HepG2 (cell line): Measurements from ENCODE around the gene LCTL. TPM values are rescaled to one million over a fixed set of nuclear protein-coding genes. Genes with fewer than 3 reads are reported as not detected.

Source experiments
- ATAC-seq: fragments of 200-7000 bp; cut with Tn5 transposase; 3 replicates; pipeline ENCODE4 v1.9.1; 2020; ENCODE audit warnings: mild to moderate bottlenecking, moderate library complexity
- BruUV-seq: library from RNA; stranded (reverse); fragments of 400-500 nt; replicated peaks from 2 replicates; lab custom pipeline; 2021; lab: Mats Ljungman, UMichigan
- CTCF ChIA-PET: fragments of 300-600 bp; formaldehyde crosslinking; extraction: SDS; loops from one replicate; lab custom pipeline; 2021; ENCODE audit warnings: low total read pairs, inconsistent platforms, low intra/inter-chr PET ratio; lab: Yijun Ruan, JAX
- POLR2A ChIA-PET: fragments of 350-600 bp; sonication (Branson Sonifier 250); formaldehyde crosslinking; loops from one replicate; lab custom pipeline; 2020; ENCODE audit warnings: antibody characterized with exemption, inconsistent platforms; lab: Yijun Ruan, JAX
- DNase-seq: peaks from one replicate; pipeline ENCODE4 v3.0.0-alpha.2; 2015; ENCODE audit warnings: low spot score
- FAIRE-seq: peaks from 3 replicates; lab custom pipeline; 2011; peaks lifted over from hg19 to GRCh38; lab: Jason Lieb, UNC
- H2AFZ ChIP-seq: one replicate; pipeline ENCODE4 v1.6.1; 2011; ENCODE audit warnings: low read length, inconsistent platforms
- H3K27ac ChIP-seq: fragments of 300-600 bp; 3 replicates; pipeline ENCODE4 v1.8.0; 2011; ENCODE audit warnings: mixed run types, mild to moderate bottlenecking, mixed read lengths, low read length, inconsistent platforms; ENCODE audit not compliant: insufficient read depth; ENCODE audit errors: extremely low read length
- H3K27me3 ChIP-seq, 2 experiments: fragments of 200-600 bp in 1 of 2; 2 replicates in 1 of 2; 3 replicates in 1 of 2; pipeline versions ENCODE4 v1.6.0 to v1.8.0; 2011; ENCODE audit warnings: low read length in 2 of 2, mild to moderate bottlenecking in 2 of 2, moderate library complexity in 2 of 2, inconsistent platforms in 1 of 2; ENCODE audit not compliant: insufficient read depth in 2 of 2, control insufficient read depth in 1 of 2
- H3K36me3 ChIP-seq, 2 experiments: fragments of 200-600 bp in 1 of 2; replicated peaks in 1 of 2; 2 replicates in 1 of 2; 3 replicates in 1 of 2; pipeline versions ENCODE4 v1.5.1 to v1.8.0; 2011; ENCODE audit warnings: low read length in 2 of 2, inconsistent platforms in 1 of 2; ENCODE audit not compliant: insufficient read depth in 2 of 2, control insufficient read depth in 1 of 2
- H3K4me1 ChIP-seq: 2 replicates; pipeline ENCODE4 v1.5.1; 2012; ENCODE audit warnings: low read length, inconsistent platforms; ENCODE audit not compliant: insufficient read depth
- H3K4me2 ChIP-seq: 2 replicates; pipeline ENCODE4 v1.6.0; 2011; ENCODE audit warnings: low read depth, low read length, inconsistent platforms
- H3K4me3 ChIP-seq, 3 experiments: fragments of 200-600 bp in 1 of 3; sonication (generic), shearing (Covaris generic) in 1 of 3; replicated peaks in 1 of 3; 2 replicates each; pipeline ENCODE4 v1.5.1; 2011 to 2016; ENCODE audit warnings: low read length in 3 of 3, inconsistent platforms in 2 of 3, low read depth in 2 of 3, mild to moderate bottlenecking in 2 of 3, control low read depth in 1 of 3, mixed read lengths in 1 of 3; ENCODE audit not compliant: insufficient read depth in 1 of 3
- H3K79me2 ChIP-seq: one replicate; pipeline ENCODE4 v1.6.1; 2011; ENCODE audit warnings: low read length, inconsistent platforms; ENCODE audit not compliant: insufficient read depth
- H3K9ac ChIP-seq: 2 replicates; pipeline ENCODE4 v1.6.0; 2011; ENCODE audit warnings: mild to moderate bottlenecking, low read depth, low read length, inconsistent platforms; ENCODE audit not compliant: insufficient read depth
- H3K9me3 ChIP-seq: 2 replicates; pipeline ENCODE4 v1.5.1; 2012; ENCODE audit warnings: mild to moderate bottlenecking, low read length
- H4K20me1 ChIP-seq: 2 replicates; pipeline ENCODE4 v1.6.0; 2011; ENCODE audit warnings: inconsistent platforms, mild to moderate bottlenecking, low read length, moderate library complexity; ENCODE audit not compliant: insufficient read depth
- EEA1 ChIP-seq: sonication (generic); formaldehyde crosslinking; IDR thresholded peaks from 2 replicates; pipeline ENCODE4 v1.5.1; 2020; ENCODE audit warnings: mild to moderate bottlenecking, missing genetic modification reagents, borderline replicate concordance
- EZH2 ChIP-seq: conservative IDR thresholded peaks from 2 replicates; pipeline ENCODE4 v1.6.1; 2012; ENCODE audit warnings: mild to moderate bottlenecking, low read depth, low read length, moderate library complexity
- NBN ChIP-seq: fragments of 450-650 bp; conservative IDR thresholded peaks from 2 replicates; pipeline ENCODE4 v1.6.1; 2017
- RBFOX2 ChIP-seq: fragments of 200-400 bp; formaldehyde crosslinking; IDR thresholded peaks from 2 replicates; pipeline ENCODE4 v1.6.1; 2017; ENCODE audit warnings: low read depth, mild to moderate bottlenecking, low read length
- ZBTB34 ChIP-seq: sonication (generic); formaldehyde crosslinking; IDR thresholded peaks from 2 replicates; pipeline ENCODE4 v1.8.0; 2022; ENCODE audit warnings: mild to moderate bottlenecking, missing genetic modification reagents
- ZHX2 ChIP-seq, 2 experiments: sonication (generic) in 1 of 2; formaldehyde crosslinking in 1 of 2; IDR thresholded peaks; 2 replicates each; pipeline versions ENCODE4 v1.6.1 to v1.9.0; 2014 to 2022; ENCODE audit warnings: antibody characterized with exemption in 1 of 2, borderline replicate concordance in 1 of 2, inconsistent platforms in 1 of 2, low read depth in 1 of 2, missing genetic modification reagents in 1 of 2
- ZNF10 ChIP-seq: sonication (generic); formaldehyde crosslinking; IDR thresholded peaks from 2 replicates; pipeline ENCODE4 v1.4.0; 2020; ENCODE audit warnings: mild to moderate bottlenecking, low read depth, missing genetic modification reagents, borderline replicate concordance
- ZNF343 ChIP-seq: sonication (generic); formaldehyde crosslinking; IDR thresholded peaks from 2 replicates; pipeline ENCODE4 v1.4.0; 2020; ENCODE audit warnings: mild to moderate bottlenecking, missing genetic modification reagents
- ZNF468 ChIP-seq: sonication (generic); formaldehyde crosslinking; IDR thresholded peaks from 2 replicates; pipeline ENCODE4 v1.8.0; 2022; ENCODE audit warnings: mild to moderate bottlenecking, moderate library complexity, missing genetic modification reagents
- WGBS: methylation state at CpG from one replicate; pipeline ENCODE4 v1.1.6; 2017; ENCODE audit warnings: low lambda C conversion rate; 5-methylcytosine and 5-hydroxymethylcytosine counted together
- in situ Hi-C: cut with HindIII; loops from 2 replicates; pipeline ENCODE4 v1.10.0; 2017; ENCODE audit warnings: low pct_unique_long_range_greater_than_20kb; ENCODE audit not compliant: extremely low pct_ligation_motif_present
- intact Hi-C: fragments of 100-400 bp; cut with micrococcal nuclease; formaldehyde crosslinking; loops from one replicate; pipeline ENCODE4 v1.10.0; 2022; ENCODE audit not compliant: unreplicated experiment
- polyA plus RNA-seq, 8 experiments: library from polyadenylated mRNA; depleted of rRNA in 3 of 8; stranded (reverse) in 7 of 8; unstranded in 1 of 8; fragments of >200 nt; fragmentation: Illumina TruSeq in 4 of 8; extraction: Trizol in 4 of 8; gene quantifications; 2 replicates each; pipeline versions ENCODE4 v1.2.1 to v1.2.3, GENCODE V29; 2011 to 2016; ENCODE audit warnings: low read depth in 4 of 8, missing spikeins in 1 of 8, mixed read lengths in 1 of 8; ENCODE audit not compliant: insufficient read depth in 1 of 8
- total RNA-seq, 5 experiments: library from RNA; depleted of rRNA; stranded (reverse); fragments of >200 nt; fragmentation: Illumina TruSeq; extraction: Trizol; gene quantifications; 2 replicates each; pipeline ENCODE4 v1.2.3, GENCODE V29; 2016; ENCODE audit warnings: low read depth in 1 of 5

Gene LCTL
- total and polyA plus RNA-seq, 2 of the 13 experiments (the other 11 are each of a cell fraction or from before 2014, with no cell fraction given), result 0.96 to 1.4 TPM

GRCh38 chr15:66514586-66514985 is 51.2 kb downstream of the LCTL start (continued):
- TF ChIP-seq EEA1 (CRISPR knock-in tag) (no peak), EZH2 (no peak), ZNF343 (CRISPR knock-in tag) (no peak), ZBTB34 (no peak), RBFOX2 (no peak), ZNF10 (CRISPR knock-in tag) (no peak)

GRCh38 chr15:66508293-66508883 is 57.4 kb downstream of the LCTL start:
- Histone ChIP-seq H3K9me3 (no peaks in the 10 kb centered on the region), H3K4me2 (no peak overlapping the region), H3K4me1 (peaks cover 19% of the 10 kb centered on the region), H3K36me3 (no peaks in the 10 kb centered on the region), H4K20me1 (peaks cover 4% of the 10 kb centered on the region), H3K27me3 (peaks cover 0 to 5% of the 10 kb centered on the region in 2 experiments; a peak in 1 of 5 replicates), H3K27ac (no peak overlapping the region), H3K4me3 (no peak overlapping the region), H3K9ac (no peak overlapping the region), H3K79me2 (peaks cover 35% of the 10 kb centered on the region), H2AFZ (no peak overlapping the region)
- ChIA-PET CTCF (no interaction called here), POLR2A (no interaction called here)
- FAIRE-seq, result no peak
- DNase-seq, result no peak
- in situ Hi-C loops (no loop called here), intact Hi-C loops (loop anchor here (5.0 kb wide), 1 partner anchor 59 kb away; the partner anchor contains the start of gene LCTL)
- no peak for TF ChIP-seq ZNF468
- no peak for TF ChIP-seq NBN
- no peak for TF ChIP-seq ZHX2 (IDR thresholded peaks at IDR 0.05; ENCODE audit: low read depth)
- no peak for TF ChIP-seq ZHX2 (CRISPR knock-in tag; IDR thresholded peaks at IDR 0.05; ENCODE audit: borderline replicate concordance)
- ATAC-seq, result no peak
- no TSS peak for BruUV-seq
- 96% methylated on average over 3 of the region's 3 CpGs for WGBS
